ENCODE results near the gene PHLDB2. TPM values are rescaled to one million over a fixed set of nuclear protein-coding genes. Genes with fewer than 3 reads are reported as not detected.
A peak's percentile ranks its signal among the peaks of the same experiment; 100 is the strongest.

Gene PHLDB2
- total RNA-seq, 2 donors from 2014 or later = 29.0 to 31.2 TPM

GRCh38 chr3:111975131-111975530 is 116.1 kb downstream of the PHLDB2 start:
- ATAC-seq (no peak), DNase-seq (no peak)
- intact Hi-C loops (cut with DNase I) = no loop called here

GRCh38 chr3:111976254-111976653 is 117.2 kb downstream of the PHLDB2 start:
- intact Hi-C loops (cut with DNase I) = no loop called here
- DNase-seq (no peak), ATAC-seq (no peak)

- intact Hi-C loops (cut with DNase I) = no loop called here
- DNase-seq (peak; percentile 99), ATAC-seq (peak; percentile 97 to 98)
Observed at GRCh38 chr3:111978583-111979433, 119.7 kb downstream of the PHLDB2 start, which contains the start of gene ABHD10. Gene ABHD10, plus strand, starts transcription at chr3:111979026. Its CDS starts 36 bp downstream, at chr3:111979062.

- peak; percentile 15 to 18 for ATAC-seq
- DNase-seq = no peak
- intact Hi-C loops (cut with DNase I) = no loop called here
Observed at GRCh38 chr3:111979434-111980038, 120.5 kb downstream of the PHLDB2 start.

DNA sequence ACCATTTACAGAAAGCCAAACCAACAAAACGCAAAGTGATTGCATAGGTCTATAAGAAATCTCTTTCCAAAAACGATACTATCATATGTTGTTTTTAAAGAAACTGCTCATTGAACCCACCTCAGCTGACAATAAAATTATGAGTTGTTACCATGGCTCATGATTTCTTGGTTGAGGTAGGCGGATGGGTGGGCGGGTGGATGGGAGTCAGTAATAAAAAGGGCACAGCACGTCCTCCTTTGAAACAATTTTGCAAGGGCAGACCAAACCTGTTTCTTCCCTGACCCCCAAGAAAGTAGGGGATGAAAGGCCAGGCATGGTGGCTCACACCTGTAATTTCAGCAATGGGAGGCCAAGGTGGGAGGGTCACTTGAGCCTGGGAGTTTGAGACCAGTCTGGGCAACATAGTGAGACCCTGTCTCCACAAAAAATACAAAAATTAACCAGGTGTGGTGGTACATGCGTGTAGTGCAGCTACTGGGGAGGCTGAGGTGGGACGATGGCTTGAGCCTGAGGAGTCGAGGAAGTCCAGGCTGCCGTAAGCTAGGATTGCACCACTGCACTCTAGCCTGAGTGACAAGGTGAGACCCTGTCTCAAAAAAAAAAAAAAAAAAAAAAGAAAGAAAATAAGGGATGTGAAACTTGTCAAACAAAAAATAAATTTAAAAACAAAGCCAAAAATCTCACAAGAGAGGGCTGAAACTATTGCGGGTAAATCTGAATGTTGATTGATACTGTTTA is 121.8 kb downstream of the PHLDB2 start:
- no peak for ATAC-seq
- no peak for DNase-seq
- intact Hi-C loops (cut with DNase I) = no loop called here

DNA sequence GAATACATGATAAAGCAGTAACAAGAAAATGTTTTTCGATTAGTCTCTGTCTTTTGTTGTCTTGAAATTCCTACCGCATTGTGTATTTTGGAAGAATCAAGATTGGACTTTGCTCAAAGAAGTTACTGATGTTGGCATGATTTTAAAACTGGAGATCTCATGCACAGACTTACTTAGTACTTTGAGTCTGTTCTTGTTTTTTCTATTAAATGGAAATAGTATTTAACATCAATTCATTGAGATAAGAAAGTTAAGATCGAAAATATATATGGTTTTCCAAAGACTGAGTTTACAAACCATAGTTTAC is 122.3 kb downstream of the PHLDB2 start:
- ATAC-seq (no peak), DNase-seq (no peak)
- intact Hi-C loops (cut with DNase I) = no loop called here

DNA sequence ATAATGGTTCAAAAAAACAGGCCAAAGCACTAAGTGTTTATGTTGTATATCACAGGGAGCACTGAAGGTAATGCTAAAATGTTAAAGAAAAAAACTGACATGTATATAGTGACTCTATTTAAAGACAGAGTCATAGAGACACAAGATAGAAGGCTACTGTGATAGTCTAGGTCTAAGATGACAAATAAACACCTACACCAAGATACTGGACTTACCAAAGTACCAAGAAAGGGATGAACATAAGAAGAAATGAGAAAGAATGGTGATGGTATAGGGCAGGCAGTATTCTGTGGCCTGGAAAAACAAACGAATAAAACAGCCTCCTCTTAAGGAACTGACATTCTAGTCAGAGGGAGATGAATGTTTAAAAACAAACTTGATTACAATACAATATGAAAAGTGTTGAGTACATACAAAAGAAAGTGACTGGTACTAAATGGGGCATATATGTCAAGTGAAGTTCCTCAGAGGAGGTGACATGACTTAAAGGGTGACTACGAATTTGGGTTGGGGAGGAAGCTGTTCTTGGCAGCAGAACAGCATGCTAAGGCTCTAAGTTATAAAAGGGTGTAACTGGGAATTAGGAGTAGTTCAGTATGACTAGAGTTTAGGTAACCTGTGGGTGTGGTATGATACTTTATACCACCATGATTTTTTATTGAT is 125.7 kb downstream of the PHLDB2 start:
- intact Hi-C loops (cut with DNase I) = loop anchor here in 1 of 2 donors (5.0 kb wide), 1 partner anchor 58 kb away; no protein-coding TSS in a partner anchor

DNA sequence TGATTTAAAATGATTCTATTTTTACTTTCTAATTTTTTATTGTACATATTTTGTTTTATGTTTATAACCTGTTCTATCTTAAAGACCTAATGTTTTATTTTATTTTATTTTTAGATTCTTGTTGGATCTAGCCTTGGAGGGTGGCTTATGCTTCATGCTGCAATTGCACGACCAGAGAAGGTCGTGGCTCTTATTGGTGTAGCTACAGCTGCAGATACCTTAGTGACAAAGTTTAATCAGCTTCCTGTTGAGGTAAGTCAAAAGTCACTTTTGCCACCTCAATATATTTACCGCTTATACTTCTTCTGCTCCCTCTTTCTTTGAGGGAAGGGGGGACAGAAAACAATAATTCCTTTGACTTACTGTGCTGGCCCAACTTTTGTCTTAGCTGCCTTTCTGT is 127.7 kb downstream of the PHLDB2 start:
- intact Hi-C loops (cut with DNase I) = loop anchor here in 1 of 2 donors (5.0 kb wide), 1 partner anchor 56 kb away; no protein-coding TSS in a partner anchor
- no peak for ATAC-seq
- DNase-seq = no peak

More for the DNA sequence above, 125.7 kb downstream of the PHLDB2 start:
- ATAC-seq (no peak), DNase-seq (no peak)

DNA sequence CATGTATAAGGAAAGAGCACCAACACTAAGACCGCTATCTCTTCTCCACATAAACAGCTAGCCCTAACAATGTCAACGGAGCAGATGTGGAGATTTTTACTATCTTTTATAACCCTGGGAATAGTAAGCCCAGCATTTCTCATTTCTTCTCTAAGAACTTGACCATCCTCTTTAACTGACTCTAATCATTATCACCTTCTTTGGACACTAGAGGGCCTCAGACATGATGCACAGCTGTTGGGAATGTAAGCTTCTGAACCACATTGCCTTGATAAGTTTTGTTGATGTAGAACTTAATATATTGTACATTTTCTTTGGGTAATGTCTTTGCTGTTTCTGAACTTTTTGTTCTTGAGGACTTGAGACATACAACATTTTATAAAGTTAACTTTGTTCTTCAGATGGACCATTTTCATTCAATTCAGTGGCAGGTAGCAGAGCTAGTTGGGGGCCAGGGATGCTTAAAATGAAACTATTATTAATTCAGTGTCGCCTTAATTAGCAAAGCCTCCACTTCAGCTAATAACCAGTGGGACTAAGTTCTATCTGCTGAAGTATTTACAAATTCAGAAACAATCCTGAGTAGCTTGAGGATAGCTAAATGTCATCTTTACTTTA is 130.1 kb downstream of the PHLDB2 start:
- intact Hi-C loops (cut with DNase I) = loop anchor here in 1 of 2 donors (5.0 kb wide), 1 partner anchor 53 kb away; no protein-coding TSS in a partner anchor
- DNase-seq (no peak), ATAC-seq (peak; percentile 70 to 80)

DNA sequence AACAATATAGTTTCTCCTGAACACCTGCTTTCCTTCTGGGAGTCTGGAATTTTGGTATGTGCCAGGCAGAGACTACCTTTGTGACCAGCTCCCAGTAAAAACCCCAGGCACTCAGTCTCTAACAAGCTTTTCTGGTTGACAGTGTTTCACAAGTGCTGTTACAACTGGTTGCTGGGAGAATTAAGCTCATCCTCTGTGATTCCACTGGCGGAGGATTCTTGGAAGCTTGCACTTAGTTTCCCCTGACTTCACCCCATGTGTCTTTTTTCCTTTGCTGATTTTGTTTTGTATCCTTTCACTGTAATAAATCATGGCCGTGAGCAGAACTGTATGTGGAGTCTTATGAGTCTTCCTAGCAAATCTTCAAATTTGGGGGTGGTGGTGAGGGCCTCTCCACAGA is 134.0 kb downstream of the PHLDB2 start:
- no peak for DNase-seq
- ATAC-seq = no peak
- intact Hi-C loops (cut with DNase I) = no loop called here

GRCh38 chr3:111998636-111999483 is 139.8 kb downstream of the PHLDB2 start, which contains the start of gene TAGLN3:
Gene TAGLN3, plus strand, starts transcription at chr3:111998922. Its CDS starts 501 bp downstream, at chr3:111999423.
- peak; percentile 67 to 82 for ATAC-seq
- intact Hi-C loops (cut with DNase I) = no loop called here
- no peak for DNase-seq

DNA sequence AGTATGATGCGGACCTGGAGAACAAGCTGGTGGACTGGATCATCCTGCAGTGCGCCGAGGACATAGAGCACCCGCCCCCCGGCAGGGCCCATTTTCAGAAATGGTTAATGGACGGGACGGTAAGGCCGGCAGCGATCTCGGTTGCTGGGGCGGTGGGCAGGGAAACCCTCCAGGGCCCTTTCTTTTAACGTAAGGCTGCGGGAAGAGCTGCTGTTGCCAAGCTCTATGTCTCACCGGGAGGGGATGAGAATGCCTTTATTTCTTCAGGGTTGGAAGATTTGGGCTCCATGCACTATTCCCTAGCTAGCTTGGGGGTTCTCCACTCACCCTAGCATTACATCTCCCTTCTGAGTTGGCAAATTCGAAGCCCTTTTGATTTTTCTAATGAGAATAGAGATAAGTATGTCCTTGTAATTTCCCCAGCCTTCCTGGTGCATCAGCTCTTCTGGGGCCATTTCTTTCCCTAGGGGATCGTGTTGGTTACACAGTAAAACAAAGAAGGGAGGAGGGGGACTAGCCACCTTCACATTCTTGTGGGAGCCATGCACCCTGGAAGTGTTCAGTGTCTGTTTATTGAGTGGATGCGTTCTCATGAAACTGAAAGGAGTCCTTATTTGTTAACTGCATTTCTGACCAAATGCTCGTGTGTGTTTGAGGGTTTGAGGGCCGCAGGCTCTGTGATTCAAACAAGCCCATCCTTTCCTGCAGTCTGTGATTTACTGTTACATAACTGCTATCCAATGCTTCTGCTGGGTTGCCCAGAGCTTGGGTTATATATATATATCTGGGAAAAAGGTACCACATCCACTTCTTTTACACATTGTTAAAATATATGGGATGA is 140.6 kb downstream of the PHLDB2 start:
- no peak for DNase-seq
- intact Hi-C loops (cut with DNase I) = no loop called here
- no peak for ATAC-seq

GRCh38 chr3:112000367-112000771 is 141.3 kb downstream of the PHLDB2 start:
- ATAC-seq = no peak
- intact Hi-C loops (cut with DNase I) = no loop called here
- DNase-seq = no peak

- no peak for DNase-seq
- ATAC-seq = no peak
- intact Hi-C loops (cut with DNase I) = no loop called here
Observed at GRCh38 chr3:112000966-112001365, 141.9 kb downstream of the PHLDB2 start.

GRCh38 chr3:112001526-112001925 is 142.5 kb downstream of the PHLDB2 start:
- no peak for ATAC-seq
- intact Hi-C loops (cut with DNase I) = no loop called here
- DNase-seq = no peak

GRCh38 chr3:112002096-112002971 is 143.3 kb downstream of the PHLDB2 start:
- DNase-seq (no peak), ATAC-seq (no peak)
- intact Hi-C loops (cut with DNase I) = no loop called here
